Stimulated activated CD8-positive, alpha-beta memory T cell treated with anti-CD3 and anti-CD28 coated beads, Interleukin-4, amount 100 ng/mL, for 1 hour (primary cell): ENCODE results near the gene RB1.
"Not testable (repeated sequence)": the region's sequence is repeated elsewhere in the genome, so short reads cannot be mapped to it uniquely, and the experiment has no call there.

Experiments used
- DNase-seq, 2 donors: peaks; one replicate each; pipeline ENCODE4 v3.0.0-alpha.2; 2020; ENCODE audit warnings: low read depth in 2 of 2, low spot score in 1 of 2

RB1 gene

DNA sequence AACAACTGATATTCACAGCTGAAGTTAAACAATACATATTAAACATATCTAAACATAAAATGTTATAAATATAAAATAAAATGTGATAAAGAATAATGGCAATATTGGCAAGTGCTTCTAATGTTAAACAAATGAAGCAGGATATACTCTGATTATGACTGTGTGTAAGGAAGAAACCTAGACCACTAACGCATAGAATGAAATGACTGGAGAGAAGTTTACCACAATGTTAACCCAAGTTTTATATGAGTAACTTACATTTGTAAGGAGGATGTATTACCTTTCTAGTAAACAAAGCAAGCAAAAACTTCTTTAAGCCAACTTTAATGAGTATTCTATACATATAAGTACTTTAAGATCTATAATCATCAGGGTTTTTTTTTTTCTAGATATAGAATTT is 43.0 kb downstream of the RB1 start:
- no peak for DNase-seq

DNA sequence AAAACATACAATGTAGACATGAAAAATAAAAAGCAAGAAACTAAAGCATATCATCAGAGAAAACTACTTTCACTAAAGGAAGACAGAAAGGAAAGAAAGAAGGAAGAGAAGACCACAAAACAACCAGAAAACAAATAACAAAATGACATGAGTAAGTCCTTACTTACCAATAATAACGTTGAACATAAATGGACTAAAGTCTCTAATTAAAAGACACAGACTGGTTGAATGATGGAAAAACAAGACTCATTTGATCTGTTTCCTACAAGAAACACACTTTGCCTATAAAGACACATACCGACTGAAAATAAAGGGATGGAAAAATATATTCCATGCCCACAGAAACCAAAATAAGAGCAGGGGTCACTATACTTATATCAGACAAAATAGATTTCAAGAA is 46.0 kb downstream of the RB1 start:
- no peak for DNase-seq

DNA sequence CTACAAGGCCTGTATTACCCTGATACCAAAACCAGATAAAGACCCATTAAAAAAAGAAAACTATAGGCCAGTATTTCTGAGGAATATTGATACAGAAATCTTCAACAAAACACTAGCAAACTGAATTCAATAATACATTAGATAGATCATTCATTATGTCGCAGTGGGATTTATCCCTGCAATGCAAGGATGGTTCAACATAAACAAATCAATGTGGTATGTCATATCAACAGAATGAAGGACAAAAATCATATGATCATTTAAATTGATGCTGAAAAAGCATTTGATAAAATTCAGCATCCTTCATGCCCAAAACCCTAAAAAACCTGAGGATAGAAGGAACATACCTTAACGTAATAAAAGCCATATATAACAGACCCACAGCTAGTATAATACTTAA is 50.0 kb downstream of the RB1 start:
- no peak for DNase-seq

DNA sequence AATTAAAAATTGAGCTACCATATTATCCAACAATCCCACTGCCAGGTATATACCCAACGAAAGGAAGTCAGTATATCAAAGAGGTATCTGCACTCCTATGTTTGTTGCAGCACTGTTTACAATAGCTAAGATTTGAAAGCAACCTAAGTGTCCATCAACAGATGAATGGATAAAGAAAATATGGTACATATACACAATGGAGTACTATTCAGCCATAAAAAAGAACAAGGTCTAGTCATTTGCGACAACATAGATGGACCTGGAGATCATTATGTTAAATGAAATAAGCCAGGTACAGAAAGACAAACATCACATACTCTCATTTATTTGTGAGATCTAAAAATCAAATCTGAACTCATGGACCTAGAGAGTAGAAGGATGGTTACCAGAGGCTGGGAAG is 52.0 kb downstream of the RB1 start:
- DNase-seq = not testable (repeated sequence)

DNA sequence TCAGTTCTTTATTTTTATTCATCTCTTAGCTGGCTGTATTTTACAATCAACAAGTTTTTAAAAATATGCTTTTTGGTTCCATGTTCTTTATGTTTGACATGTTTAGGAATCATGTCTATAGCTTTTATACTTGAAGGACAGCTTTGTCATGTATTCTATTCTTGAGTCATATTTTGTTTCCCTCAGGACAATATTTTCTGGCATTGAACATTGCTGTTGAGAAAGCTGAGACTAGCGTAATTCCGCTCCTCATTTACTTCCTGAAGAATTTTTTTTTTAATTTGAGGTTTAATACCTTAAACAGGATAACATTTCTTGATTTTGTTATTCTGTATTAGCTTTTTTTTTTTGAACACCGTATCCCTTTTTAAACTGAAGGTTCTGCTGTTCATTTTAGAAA is 53.2 kb downstream of the RB1 start:
- DNase-seq = no peak

DNA sequence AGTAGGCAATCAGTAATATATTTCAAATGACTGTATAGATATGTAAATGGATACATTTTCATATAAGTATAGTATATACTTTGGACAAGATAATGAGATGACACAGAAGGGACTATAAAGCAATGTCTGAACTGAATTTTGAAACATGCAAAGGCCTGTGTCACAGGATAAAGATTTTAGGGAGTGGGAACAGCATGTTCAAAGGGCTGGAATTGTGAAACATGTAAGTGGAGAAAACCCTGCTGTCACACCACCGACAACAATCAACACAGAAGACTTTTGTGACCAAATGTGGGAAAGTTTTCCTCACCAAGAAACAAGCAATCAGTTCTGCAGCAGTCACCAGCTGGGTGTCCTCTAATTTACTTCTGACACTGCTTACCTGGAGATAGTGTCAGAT is 66.4 kb downstream of the RB1 start:
- DNase-seq = no peak

DNA sequence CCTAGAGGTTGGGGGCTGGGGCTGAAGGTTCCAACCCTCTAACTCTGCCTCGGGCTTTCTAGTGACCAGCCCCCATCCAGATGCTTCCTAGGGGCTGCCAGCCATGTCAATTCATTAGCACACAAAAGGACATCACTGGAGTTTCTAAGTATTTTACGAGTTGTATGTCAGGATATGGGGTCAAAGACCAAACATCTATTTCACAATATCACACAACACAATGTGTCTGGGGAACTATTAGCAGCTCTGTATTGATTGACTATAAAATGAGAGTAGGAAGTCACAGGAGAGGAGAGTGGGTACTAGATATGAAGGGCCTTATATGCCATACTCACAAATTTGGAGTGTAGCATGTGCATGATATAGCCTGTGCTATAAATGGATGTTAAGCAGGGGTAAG is 67.3 kb downstream of the RB1 start:
- DNase-seq = no peak

DNA sequence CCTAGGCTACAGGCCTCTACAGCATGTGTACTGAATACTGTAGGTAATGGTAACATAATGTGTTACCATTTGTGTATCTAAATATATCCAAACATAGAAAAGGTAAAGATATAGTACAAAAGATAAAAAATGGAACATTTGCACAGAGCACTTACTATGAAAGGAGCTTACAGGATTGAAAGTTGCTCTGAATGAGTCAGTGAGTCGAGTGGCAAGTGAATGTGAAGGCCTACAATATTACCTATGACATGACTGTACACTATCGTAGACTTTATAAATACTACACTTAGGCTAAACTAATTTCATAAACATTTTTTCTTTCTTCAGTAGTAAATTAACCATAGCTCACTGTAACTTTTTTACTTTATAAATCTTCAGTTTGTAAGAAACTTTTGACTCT is 74.3 kb downstream of the RB1 start:
- DNase-seq = no peak

DNA sequence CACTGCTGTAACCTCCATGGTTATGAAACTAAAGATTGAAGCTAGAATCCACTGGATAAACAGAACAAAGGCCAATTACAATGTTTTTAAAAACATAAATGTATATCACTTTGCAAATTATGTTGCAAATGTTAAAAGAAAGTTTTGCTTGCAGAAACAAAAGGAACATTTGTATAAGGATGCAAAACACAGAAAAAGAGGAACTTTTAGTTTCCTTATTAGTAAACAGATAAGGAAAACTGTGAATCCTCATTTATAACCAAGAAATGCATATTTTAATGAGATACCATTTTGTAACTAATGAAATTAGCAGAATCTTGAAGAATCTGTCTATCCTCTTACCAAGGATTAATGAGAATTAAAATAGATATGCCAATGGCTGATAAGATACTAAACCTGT is 77.0 kb downstream of the RB1 start:
- DNase-seq = no peak

DNA sequence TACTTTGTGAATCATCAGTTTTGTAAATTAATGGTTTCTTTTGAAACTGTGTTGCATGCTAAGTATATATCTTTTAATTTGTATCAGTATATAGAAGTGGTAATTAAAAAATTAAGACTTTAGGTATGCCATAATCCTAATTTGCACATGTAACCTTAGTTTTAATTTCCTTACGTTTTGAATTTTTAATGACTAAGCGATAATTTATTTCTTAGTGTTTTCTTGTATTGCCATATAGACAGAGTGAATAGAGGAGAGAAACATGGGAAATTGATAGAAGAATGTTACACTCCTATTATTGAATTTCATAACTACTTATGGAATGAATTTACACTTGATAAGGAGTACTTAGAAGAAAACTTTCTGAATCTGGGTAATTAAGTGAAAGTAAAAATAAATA is 79.8 kb downstream of the RB1 start:
- DNase-seq = no peak

DNA sequence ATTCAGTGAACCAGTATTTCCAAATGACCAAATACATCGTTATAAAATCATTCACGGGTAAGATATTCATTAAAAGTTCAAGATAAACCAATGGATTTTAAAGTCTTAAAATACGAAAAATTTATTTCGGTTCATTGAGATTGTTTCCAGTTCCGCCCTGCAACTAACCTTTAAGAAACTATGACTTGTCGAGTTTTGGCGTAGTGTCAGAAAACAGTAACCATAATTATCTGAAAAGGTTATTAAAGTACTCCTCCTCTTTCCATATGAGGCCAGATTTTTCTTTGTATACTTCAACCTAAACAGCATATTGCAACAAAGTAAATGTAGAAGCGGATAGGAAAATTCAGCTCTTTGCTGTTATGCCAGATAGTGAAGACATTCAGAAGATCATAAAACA is 83.3 kb downstream of the RB1 start:
- no peak for DNase-seq

DNA sequence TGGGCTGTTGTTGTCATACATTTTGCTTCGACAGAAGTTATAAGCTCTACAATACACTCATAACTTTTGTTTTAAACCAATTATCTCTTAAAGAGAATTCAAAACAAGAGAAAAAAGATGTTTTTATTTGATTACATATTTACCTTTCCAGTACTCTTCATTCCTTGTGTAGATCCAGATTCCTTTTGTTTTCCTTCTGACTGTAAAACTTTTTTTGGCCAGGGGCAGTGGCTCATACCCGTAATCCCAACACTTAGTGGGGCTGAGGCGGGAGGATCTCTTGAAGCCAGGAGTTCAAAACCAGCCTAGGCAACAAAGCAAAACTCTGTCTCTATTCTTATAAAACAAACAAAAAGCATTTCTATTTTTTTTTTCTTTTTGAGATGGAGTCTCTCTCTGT is 87.7 kb downstream of the RB1 start:
- no peak for DNase-seq

DNA sequence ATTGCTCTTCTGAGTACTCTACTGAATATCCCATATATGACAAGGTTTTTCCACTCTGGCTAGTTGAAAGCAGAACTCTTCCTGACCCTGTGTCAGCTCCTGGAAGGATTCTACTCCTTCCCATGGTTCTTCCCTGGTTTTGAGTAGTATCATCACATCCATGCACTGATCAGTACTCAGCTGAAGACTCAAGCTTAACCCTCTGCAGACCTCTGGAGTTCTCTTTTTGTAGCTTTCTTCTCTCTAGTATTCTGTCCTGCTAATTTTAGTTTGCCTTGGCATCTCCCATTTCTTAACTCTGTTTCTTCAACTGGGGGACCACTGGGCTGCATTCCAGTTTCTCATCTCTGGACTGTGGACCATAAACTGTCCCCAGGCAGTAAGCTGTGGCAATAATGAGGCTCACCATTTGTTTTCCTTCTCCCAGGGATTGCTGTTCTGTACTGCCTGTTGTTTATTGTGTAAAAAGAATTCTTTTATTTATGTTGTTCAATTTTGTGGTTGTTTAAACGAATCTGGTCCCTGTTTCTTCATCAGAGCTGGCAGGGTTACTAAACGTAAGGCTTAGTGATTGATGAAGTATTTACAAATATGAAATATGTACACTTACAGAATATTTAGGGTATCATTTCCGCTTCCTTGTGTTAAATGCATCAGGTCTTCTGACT is 89.6 kb downstream of the RB1 start:
- DNase-seq = no peak

DNA sequence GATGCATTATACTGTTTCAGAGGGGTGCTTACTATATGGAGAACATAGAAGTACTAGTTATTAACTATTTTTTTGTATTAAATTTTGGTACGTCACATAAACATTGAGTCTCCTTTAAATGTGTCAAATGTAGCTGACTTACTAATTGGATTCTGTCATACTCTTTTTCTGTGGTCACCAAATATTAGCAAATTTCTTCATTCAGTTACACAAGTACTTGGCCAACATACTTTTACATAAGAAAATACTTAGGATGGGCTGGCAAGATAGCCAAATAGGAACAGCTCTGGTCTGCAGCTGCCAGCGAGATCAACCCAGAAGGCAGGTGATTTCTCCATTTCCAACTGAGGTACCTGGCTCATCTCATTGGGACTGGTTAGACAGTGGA is 90.1 kb downstream of the RB1 start:
- DNase-seq = no peak

DNA sequence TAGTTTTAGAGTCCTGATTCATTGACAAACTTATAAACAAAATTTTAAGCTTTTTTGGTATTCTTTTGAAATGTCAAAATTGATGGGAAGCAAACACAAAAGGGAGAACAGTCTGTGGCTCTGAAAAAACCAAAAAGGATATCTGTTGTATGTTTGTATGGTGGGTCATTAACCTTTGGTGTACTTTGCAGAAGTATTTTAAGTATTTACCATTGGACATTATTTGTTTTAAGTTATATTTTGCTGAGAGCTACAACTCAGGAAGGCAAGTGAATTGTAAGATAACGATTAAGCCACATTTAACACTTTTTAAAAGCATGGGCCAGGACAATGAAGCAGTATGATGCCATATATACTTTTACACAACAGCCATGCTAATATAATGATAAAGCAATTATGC is 94.2 kb downstream of the RB1 start:
- no peak for DNase-seq

DNA sequence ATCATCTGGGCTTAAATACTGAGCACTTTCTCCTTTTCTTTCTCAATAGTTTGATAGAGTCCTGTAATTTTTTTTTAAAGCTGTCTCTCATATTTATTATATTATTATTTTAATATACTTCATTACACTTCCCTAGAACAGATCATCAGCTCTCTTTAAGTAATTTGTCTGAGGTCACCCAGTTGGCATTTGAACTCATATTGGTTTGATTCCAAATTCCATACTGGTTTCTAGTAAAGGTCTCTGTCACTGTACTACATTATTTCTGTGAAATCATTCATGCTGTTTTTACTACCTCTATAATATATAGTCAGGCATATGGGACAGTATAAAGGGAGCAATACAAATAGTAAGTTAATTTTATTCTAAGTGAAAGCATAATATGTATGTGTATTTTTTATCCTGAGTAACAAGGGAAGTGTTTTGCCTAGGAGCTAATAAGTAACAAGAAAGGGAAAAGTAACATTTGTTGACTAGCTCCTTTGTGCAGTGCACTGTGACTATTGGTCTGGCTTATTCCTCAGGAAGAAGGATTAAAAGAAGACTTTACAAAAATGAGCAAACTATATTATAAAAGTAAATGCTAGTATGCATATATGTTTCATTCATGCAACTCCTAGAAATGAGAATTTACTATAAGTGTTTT is 95.0 kb downstream of the RB1 start:
- DNase-seq = no peak

DNA sequence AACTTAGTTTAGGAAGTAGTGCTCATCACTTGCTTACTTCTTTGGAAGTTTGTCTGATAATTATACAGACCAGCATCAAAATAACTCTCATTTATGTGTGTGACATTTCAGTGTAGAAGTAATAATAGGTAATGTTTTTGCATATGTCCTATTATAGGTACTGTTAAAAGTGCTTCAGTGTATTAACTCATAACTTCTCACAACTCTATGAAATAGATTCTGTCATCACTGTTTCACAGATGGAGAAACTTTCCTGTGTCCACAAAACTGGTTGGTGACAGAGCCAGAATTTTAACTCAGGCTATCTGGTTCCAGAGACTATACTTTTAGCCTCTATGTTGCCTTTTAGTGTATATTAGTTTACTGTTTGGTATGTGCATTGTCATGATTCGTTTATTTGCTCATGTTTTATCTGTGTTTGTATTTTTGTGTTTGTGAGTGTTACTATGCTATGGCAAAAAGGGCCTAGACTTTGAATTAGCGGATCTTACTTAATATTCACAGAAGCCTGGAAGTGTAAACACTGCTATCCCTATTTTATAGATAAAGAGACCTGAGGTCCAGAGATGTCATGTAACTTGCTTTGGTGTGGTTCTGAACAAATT is 96.6 kb downstream of the RB1 start:
- DNase-seq = no peak

DNA sequence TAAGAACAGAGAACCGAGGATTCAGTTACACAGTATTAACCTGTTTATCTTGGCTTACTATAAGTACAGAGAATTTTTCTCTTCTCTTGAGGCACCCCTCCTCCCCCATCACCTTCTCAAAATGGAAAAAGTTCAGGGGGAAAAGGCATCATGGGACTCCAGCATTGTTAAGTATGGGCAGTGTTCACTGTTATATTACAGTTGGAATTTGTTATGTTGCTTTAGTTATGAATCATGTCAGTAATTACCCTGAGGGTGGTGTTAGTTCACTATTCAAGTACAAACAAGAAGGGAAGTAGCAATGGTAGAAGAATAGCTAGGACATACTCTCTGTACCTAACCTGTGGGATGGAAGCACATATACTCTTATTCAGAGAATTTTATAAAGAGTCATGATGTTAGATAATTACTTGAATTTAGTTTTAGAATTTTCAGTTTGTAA is 97.3 kb downstream of the RB1 start:
- DNase-seq = no peak

DNA sequence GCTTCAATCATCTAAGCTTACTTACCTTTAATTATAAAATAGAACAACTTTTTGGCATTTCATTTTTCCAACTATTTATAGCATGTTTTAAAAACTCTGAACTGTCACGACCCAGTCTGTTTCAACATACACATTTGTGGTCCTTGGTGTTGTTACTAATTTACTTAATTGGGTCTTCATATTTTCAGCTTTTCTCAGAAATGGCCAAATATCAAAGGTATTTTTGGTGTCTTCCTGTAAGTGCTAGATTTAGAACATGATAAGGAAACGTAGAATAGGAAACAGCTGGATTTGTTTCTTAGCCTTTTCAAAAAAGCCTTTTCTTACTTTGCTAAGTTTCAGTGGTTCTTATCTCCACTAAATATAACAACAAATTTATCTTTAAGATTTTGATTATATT is 97.9 kb downstream of the RB1 start:
- DNase-seq = no peak

DNA sequence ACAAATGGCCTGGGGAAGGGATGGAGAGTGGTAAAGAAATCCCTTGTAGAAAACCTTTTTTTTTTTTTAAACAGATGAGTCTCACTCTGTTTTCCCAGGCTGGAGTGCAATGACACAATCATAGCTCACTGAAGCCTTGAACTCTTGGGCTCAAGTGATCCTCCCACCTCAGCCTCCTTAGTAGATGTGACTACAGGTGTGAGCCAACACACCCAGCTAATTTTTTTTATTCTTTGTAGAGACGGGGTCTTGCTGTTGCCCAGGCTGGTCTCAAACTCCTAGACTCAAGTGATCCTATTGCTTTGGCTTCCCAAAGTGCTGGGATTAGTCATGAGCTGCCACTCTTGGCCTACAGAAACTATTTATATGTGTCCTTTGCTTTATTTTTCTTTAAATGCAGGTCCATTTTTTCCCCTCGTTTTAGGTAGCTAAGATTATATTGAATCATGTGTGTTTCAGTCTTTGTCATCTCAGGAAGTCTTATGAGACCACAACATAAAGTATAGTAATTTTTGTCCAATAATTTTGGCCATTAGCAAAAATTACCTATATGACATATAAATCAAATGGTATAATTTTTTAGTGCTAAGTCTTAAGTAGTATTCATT is 98.9 kb downstream of the RB1 start:
- DNase-seq = no peak

DNA sequence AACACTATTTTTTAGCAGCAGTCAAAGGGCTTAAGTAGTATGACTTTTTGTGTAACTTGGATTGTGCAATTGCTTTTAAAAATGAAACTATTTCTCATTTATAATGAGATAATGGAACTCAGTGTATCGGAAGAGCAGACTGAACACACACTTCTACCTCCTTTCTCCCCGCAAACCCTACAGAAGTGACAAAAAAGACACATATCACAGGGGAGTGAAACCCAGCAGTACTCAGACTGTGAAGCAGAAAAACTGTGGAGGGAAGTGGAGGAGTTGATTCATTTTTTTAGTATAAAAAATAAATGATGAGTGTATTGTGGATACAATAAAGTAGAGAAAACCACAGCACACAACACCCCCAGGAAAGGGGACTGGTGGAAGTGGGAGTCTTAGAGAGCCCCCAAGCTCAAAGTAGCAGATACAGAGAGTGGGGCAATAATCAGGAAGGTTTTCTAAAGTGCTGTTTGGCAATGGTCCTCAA is 99.6 kb downstream of the RB1 start:
- DNase-seq = no peak

DNA sequence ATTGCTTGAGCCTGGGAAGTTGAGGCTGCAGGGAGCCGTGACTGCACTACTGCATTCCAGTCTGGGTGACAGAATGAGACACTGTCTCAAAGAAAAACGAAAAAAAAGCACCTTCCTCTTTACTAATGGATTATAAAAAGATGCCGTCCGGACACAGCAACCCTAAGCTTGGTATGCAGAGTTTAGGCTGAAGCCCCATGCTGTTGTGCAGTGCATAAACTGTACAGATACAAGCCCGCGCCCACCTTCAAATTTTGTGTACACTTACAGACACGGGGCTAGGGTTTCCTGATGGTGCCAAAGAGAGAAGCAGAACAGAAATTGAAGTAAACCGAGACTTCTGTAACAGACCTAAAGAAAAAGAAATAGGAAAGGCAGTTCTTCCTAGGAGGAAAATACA is 100.4 kb downstream of the RB1 start:
- DNase-seq = no peak
